ENCODE results near the gene CYB5R3.
"Not testable (repeated sequence)": the region's sequence is repeated elsewhere in the genome, so short reads cannot be mapped to it uniquely, and the experiment has no call there.

Gene CYB5R3

GRCh38 chr22:42567950-42568349 lies 81.2 kb downstream of the CYB5R3 start:
- DNase-seq (ENCODE audit: low read depth in 2 of 2), result not testable (repeated sequence)

Data from stimulated activated CD8-positive, alpha-beta memory T cell treated with anti-CD3 and anti-CD28 coated beads, Interleukin-7, amount 100 ng/mL, for 1 hour (primary cell).